ENCODE data around the gene MAPK11.

Gene MAPK11

DNA sequence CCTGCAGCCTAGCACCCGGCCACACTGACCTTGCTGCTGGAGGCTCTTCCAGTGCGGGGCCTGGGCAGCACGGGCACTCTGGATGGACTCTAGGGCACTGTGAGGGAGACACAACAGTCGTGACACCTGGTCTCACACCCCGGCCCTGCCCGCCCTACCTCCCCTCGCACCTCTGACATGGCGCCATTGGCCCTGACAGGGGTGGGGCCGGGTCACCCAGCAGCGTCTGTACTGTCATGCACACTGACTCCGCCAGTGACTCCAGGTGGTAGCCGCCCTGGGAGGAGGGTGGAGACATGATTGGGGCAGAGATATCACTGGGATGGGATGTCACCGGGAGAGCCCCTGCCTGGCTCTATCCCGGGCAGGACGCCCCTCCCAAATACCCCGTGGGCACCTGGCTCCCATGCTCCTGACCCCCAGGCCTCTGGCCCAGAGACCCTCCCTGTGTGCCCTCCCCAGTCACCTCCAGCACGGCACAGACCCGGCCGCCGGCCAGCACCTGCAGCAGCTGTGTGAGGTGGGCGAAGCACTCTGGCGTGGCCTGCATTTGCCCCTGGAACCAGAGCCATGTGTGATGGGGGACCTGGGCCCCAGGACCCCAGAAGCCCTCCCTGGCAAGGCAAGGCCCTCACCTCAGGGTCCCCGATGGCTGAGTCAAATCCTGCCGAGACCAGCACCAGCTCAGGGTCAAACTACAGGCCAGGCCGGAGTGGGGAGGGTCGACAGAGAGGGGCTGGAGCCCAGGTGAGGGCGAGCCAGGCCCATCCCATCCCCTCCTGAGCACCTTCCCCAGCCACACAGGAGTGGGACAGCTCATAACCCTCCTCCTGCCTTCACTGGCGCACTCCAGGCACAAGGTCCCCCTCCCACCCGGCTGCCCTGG lies 21.7 kb downstream of the MAPK11 start:
- no peak for DNase-seq (ENCODE audit: low read depth)
- TF ChIP-seq, protein P1, sequence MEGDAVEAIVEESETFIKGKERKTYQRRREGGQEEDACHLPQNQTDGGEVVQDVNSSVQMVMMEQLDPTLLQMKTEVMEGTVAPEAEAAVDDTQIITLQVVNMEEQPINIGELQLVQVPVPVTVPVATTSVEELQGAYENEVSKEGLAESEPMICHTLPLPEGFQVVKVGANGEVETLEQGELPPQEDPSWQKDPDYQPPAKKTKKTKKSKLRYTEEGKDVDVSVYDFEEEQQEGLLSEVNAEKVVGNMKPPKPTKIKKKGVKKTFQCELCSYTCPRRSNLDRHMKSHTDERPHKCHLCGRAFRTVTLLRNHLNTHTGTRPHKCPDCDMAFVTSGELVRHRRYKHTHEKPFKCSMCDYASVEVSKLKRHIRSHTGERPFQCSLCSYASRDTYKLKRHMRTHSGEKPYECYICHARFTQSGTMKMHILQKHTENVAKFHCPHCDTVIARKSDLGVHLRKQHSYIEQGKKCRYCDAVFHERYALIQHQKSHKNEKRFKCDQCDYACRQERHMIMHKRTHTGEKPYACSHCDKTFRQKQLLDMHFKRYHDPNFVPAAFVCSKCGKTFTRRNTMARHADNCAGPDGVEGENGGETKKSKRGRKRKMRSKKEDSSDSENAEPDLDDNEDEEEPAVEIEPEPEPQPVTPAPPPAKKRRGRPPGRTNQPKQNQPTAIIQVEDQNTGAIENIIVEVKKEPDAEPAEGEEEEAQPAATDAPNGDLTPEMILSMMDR (IDR thresholded peaks at IDR 0.05; ENCODE audit: low read length, missing control alignments): no peak
- H3K4me3 ChIP-seq (replicated peaks; ENCODE audit: low read depth, low read length): no peak overlapping the region

- no peak overlapping the region for H3K4me3 ChIP-seq (replicated peaks; ENCODE audit: low read depth, low read length)
- TF ChIP-seq, protein P1 (IDR thresholded peaks at IDR 0.05; ENCODE audit: low read length, missing control alignments): no peak
- DNase-seq (ENCODE audit: low read depth): peak; percentile 75
Measured at GRCh38 chr22:50247748-50248147, 22.4 kb downstream of the MAPK11 start.

DNA sequence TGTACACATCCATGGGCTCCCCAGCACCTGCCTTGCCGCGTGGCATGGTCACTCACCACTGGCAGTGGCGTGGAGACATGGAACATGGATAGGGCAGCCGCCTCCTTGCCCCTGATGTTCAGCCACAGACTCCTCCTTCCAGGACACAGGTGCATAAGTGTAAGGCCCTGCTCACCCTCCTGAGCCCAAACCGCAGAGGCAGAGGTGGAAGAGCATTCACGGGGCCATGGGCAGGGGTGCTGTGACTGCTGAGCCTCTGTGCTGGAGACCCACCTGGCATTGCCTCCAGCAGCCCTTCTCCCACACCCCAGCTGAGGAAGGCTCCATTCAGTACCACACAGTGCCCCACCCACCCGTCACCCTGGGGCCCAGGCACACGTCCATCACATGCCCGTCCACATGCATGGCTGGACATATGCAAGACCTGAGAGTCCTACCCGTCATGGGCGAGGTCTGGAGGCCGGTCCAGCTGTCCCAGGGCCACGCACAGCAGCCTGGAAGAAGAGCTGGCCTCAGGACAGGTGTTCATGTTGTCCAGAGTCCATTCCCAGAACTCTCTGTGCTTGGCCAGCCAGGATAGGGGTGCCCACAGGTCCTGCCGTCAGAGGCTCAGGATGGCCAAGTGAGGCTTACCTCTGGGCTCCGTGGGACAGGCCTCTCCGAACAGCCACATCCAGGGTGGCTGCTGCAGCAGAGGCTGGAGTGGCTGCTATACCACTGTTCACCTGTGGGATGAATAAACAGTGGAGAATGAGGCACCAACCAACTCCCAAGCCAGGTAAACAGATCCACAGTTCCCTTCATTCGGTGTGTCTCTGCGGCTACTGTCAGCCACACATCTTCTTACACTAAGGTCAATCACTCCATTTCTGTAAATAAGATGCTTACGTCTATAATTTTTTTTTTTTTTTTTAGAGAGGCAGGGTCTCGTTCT lies 23.7 kb downstream of the MAPK11 start:
- TF ChIP-seq, protein P1 (IDR thresholded peaks at IDR 0.05; ENCODE audit: low read length, missing control alignments): no peak
- H3K4me3 ChIP-seq (replicated peaks; ENCODE audit: low read depth, low read length): no peak overlapping the region
- DNase-seq (ENCODE audit: low read depth): no peak

- no peak for DNase-seq (ENCODE audit: low read depth)
- TF ChIP-seq, protein P1 (IDR thresholded peaks at IDR 0.05; ENCODE audit: low read length, missing control alignments): no peak
- peak overlapping the region; percentile 97 for H3K4me3 ChIP-seq (replicated peaks; ENCODE audit: low read depth, low read length)
Measured at GRCh38 chr22:50245214-50246072, 24.7 kb downstream of the MAPK11 start.

DNA sequence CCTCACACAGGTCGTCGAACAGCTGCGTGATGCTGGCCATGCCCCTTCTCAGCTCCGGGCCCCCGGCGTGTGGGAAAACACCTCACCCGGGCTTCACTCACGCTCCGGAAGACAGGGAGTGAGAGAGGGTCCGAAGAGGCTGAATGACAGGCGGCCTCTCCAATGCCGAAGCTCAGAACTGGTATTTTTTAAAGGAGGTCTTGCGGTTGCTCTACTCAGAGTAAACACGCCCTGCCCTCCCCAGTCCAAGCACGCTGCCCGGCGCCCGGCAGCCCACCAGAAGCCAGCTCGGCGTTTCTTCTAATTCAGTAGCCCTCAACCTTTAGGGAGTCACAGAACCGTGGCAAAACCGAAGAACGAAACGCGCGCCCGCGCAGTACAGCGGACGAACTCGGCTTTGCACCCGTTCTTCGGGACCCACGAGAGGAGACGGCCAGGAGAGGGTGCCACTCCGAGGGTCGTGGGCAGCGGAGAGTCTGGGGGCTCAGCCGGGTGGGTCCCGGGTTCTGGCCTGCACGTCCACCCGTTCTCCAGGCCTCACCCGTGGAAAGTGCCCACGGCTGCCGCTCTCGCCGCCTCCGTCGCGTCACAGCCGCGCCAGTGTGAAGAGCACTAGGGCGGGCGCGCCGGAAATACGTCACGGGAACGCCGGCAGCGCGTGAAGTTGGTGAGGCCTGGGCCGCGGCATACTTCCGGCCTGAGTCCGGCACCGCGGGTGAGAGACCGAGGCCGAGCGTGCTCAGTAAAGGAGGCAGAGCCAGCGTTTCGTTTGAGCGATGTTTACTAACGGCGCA lies 25.6 kb downstream of the MAPK11 start, which contains the start of gene TUBGCP6:
Gene TUBGCP6, minus strand, starts transcription at position 604 of the 794 bp plus-strand sequence. Its CDS starts 564 bp downstream, at position 40.
- H3K4me3 ChIP-seq (replicated peaks; ENCODE audit: low read depth, low read length): peak within 1 kb of the TSS; percentile 97
- TF ChIP-seq, protein P1 (IDR thresholded peaks at IDR 0.05; ENCODE audit: low read length, missing control alignments): peak; percentile 15
- peak; percentile 92 for DNase-seq (ENCODE audit: low read depth)

Data from fibroblast of pulmonary artery (primary cell).